HG03060 (cell line): ENCODE measurements around the gene PAK5.

Experiments
- ATAC-seq: cut with Tn5 transposase; IDR thresholded peaks from one replicate; pipeline ENCODE4 v1.9.1; 2021; ENCODE audit warnings: low read depth, moderate number of reproducible peaks; ENCODE audit not compliant: unreplicated experiment

The PAK5 gene

DNA sequence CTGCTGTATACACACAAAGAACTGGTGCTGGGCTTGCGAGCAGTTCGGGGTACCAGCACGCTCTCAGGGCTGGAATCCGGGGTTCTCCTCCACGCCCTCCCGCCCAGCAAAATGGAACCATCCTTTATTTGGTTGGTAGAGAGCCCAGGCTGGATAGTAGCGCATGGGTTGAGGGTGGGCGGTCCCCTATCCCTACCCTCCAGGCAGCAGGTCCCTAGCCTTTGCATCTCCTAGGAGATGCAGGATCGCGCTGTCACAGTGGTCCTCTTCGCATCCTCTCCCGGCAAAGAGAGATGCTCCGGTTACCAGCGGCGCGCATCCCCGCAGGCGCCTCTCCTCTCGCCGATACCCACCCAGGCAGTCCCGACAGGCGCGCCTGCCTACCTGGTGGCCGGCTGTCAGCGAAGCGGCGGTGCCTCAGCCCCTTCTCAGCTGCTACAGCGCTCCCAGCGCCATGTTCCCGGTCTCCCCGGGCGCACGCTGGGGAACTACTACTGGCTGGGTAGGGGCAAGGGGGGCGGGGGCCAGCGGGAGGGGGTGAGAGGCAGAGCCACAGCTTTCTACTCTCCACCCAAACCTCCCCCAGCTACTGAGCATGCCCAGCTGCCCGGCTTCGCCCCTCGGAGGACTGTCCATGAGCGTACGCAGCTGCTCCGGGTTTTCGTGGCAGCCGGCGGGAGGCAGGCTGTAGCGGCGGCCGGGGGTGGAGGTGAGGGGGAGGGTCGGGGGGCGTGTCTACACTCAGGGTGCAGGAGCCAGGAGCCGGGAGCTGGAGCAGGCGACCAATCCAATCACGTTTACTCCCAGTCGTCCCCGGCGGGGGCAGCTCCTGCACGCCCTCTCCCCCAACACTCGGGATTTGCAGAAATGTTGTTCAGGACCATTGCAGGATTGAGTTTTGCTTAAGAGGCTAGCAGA lies at the start of gene PAK5:
TSS of gene PAK5 (minus strand) at position 699 of the 918 bp plus-strand sequence. CDS start 194,748 bp downstream, outside the sequence.
- no peak for ATAC-seq

DNA sequence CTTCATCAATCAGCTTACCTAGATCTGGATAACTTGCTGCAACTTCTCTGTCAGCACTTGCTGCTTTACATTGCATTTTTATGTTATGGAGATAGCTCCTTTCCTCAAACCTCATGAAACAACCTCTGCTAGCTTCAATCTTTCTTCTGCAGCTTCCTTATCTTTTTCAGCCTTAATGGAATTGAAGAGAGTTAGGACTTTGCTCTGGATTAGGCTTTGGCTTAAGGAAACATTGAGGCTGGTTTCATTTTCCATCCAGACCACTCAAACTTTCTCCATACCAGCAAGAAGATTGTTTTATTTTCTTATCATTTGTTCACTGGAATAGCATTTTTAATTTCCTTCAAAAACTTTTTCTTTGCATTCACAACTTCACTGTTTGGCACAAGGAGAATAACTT lies 48.8 kb upstream of the PAK5 start:
- no peak for ATAC-seq

DNA sequence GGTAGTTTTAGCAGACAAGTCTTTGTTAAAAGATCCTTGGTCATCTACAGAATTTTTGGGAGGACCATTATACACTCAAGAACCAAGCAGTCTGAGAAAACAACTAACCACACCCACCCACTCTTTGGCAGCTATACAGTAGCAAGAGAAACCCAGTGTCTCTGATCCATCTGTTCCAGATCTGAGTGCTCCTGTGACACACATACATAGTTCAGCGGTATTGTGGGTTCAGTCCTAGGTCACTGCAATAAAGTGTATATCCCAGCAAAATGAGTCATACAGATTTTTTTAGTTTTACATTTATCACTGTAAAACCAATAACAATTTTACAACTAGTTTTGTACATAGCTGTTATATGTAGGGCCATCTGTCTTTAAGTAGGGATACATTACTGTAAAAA lies 47.4 kb upstream of the PAK5 start:
- no peak for ATAC-seq

DNA sequence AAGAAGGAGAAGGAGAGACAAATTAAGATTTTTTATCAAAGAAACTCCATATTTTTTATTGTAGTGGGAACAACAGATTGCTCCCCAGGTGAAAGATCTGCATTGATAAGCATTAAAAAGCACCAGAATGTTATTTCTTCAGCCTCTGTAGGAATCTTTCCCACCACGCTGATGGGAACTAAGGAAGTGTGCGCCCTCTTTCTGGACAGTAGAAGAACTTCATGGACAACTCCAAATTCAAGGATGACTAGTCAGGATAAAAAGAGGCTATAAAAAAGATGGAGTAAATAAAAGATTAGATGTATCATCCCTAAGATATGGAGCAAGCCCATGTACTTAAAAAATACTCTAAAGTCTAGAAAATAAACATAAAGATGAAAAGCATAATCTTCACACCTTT lies 45.8 kb upstream of the PAK5 start:
- ATAC-seq: no peak

DNA sequence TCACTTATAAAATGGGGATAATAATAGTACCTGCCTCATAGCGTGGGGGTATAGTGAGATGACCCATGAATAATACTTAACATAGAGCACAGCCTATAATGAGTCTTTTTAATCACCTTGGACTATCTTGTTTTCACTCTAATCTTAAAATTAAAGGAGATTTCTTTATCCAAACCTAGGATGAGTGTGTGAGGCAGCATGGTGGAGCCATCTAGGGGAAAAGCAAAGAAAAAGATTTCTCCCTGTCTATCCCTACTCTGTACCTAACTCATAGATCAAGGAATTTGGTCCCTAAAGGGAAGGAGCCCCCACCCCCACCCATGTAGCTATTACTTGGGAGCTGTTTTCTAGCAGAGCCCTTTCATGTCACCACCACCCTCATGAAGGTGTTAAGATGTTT lies 45.2 kb upstream of the PAK5 start:
- ATAC-seq: no peak

DNA sequence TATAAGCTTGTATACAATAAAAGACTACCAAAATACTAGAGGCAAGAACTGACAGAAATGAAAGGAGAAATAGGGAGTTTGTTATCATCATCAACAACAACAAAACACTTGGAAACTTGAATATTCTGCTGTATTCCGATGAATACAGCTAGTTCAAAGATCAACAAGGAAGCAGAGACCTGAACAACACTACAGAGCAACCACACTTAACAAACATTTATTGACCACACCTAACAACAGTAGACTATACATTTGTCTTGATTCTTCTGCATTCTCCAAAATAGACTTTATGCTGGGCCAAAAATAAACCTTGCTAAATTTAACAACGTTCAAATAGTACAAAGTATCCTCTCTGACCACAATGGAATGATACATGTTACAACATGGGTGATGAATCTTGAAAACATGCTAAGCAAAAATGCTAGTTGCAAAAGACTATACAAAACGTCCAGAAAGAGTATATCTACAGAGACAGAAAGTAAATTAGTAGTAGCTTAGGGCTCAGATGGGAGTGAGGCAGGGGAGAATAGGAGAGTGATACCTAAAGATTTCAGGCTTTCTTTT lies 39.1 kb upstream of the PAK5 start:
- ATAC-seq: no peak

DNA sequence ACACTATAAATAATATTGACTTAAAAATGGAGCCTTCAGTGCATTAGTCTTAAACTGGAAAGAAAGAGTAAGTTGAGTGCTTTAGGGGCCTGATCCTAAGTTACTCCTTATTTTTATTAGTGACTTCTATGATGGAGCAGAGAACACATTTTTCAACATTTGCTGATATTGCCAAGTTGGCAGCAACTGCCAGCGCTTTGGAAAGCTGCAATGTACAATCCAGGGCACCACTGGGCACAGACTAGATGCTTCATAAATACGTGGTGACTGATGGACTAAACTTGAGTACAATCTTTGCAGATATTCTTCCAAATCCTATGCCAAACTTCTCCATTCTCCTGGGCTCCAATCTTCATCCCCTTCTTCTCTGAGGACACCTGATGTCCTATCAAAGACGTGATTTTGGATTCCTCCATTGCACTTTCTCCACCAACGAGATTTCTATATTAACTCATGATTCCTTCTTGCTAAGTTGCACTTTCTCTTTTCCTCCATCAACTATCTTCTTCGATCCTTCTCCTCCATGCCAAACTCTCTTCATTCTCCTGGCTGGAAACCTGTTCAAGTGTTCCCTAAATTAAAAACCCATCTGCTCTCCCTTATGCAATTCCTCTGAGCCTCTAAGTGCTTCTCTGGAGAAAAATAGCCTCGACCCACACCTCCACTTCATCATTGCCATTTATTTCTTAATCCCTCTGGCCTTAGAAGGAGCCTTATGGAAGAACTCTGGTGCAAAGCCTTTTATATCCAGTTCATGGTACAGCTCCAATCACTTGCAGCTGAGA lies 28.5 kb upstream of the PAK5 start:
- ATAC-seq: no peak

DNA sequence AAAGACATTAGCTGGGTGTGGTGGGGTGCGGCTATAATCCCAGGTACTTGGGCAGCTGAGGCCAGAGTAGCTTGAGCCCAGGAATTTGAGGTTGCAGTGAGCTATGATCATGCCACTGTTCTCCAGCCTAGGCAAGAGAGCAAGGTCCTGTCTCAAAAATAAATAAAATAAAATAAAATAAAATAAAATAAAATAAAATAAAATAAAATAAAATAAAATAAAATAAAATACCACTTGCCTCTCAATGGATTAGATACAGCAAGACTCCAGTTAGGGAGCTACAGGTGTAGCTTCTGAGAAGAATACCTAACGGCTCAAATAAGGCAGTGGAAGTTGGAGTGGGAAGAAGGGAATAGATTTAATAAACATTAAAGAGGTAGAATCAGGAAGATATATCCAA lies 13.7 kb upstream of the PAK5 start:
- ATAC-seq: no peak

DNA sequence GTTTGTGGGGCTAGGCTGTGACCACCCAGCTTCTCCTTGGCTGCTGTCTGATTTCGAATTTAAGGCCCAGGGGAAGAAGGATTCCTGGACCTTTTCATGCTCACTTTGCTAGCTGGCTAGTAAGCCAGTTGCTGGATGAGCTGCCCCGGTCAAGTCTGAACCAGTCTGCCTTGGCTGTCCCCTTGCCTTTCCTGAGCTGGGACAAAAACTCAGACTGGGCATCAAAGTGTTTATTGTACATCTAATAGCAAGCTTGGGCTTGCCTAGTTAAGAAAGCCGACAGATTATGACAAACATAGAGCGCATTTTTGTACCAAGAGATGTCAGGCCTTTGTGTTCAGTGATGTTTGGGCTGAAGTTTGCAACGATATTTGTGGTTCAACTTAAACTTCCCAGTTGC lies 750 bp upstream of the PAK5 start:
- ATAC-seq: no peak

DNA sequence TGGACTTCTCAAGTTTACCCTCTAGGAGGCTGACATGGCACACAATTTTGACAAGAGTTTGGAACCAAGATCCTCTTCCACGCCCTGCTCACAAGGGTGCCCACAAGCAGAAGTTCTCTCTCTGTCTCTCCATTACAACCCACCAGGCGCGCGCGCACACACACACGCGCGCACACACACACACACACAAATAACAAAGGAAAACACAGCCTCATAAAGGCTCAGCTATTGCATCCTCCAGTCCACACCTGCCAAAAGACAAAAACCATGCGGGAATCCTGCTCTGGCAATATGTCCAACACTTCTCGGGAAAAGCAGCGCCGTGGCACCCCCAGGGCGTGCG lies 870 bp downstream of the PAK5 start:
- no peak for ATAC-seq

DNA sequence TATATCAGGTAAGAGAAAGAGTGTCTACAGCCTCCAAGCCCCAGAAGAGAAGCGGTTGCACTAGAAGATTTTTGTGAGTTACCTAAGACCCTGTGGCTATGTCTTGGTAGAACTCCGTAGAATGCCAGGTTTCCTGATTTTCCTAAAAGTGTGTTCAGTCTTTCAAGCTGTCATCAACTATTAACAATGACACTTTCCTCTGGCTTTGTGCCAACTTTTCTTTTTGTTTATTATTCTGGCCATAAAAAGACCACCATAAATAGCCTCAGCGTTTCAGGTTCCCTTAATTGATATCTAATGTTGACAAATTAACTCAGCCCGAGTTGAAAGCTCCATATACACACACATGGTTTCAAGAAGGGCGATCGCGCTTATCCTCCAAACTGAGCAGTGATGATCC lies 1.2 kb downstream of the PAK5 start:
- no peak for ATAC-seq

DNA sequence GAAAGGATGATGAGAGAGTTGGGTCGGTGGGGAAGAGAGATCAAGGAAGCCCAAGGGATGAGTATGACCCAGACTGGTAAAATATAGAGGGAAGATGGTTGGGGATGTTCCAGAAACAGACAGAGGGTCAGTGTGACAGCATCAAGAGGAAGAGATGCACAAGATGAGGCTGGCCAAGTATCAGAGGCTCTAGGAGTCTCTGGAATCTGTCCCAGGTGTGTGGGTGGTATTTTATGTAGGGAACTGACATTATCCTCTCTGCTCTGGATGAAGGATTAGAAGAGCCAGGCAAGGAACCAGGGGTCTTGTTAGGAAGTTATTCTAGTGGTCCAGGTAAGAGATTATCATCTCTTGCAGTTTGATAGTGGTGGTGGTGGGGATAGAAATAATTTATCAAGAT lies 3.6 kb downstream of the PAK5 start:
- ATAC-seq: no peak

DNA sequence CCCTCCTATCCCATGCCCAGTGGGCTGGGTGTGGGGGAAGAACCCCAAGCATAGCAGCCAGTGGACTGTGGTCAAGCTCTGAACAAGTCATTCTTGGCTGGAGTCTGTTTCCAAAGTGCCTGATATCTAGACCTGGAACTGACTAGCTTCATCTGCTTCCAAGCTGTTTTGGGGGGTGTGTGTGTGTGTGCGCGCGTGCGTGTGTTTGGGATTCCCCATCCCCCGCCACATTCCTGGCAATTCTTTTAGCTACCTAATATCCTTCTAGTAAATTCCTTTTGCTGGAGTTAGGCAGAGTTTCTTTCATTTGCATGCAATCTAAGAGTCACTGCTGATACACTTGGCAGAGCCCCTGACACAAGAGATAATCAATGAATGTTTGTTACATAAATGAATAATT lies 7.8 kb downstream of the PAK5 start:
- no peak for ATAC-seq

DNA sequence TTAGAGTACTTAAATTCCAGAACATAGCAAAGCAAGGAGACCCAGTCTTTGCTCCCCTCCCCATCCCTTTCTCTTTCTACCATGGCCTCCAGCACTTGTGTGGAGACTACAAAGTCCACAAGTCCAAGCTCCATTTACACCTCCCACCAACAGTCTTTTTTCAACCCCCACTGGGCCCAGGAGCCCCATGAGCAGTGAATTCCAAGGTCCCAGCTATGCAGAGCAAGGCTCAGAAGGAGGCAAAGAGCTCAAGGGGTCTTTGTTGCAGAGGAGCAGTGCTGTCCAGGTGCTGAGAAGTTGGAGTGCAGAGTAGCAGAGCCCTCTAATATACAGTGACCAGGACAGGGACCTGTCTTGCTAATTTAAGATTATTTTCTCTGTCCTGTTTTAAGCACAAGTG lies 9.0 kb downstream of the PAK5 start:
- ATAC-seq: no peak

DNA sequence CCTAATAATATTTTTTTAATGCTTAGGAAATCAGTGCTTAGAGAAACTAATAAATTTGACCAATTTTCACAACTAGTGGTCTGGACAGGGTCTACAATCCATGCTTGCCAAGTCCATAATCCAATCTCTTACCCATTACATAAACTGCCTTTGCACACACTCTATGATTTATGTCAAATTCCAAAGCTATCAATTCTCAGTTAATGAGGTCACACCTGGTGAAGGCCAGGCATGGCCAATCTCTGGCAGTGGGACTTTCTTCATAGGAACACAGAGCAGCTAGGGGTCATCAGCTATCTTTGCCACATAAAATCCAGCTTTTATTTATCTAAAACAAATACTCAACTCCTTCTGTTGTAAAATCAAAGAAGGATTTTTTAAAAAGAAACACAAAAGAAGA lies 21.2 kb downstream of the PAK5 start:
- no peak for ATAC-seq

DNA sequence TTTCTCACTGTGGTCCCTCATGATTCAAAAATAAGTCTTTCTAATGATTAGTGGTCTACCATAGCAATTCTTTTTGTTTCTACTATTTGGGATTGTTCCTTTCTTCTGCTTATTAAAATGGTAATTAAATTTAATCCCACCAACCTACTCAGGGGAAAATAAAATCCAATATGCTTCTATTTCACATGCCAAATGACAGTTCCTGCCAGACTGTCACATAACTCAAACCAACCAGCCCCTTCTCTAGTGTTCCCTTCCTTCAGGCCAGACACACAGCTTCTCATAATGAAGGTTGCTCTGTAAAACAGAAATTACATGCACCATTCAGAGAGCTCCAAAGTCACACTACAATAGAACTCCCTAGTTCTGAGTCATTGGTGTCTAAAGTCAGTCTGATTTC lies 23.2 kb downstream of the PAK5 start:
- no peak for ATAC-seq

DNA sequence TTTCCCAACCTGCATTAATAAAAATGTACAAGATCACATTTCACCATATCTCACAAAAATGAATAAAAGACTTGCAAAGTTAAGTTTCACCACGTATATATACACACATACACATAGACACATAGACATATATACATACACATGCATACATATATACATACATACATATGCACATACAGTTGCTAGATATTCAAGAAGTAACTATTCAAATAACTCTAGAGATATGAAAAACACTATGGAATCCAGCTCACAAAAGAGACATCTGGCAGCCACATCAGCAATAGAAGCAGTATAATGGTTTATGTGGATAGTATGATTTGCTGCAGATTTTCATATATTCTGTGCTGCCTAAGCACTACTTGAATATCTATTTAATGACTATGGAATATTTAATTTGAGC lies 28.1 kb downstream of the PAK5 start:
- no peak for ATAC-seq

DNA sequence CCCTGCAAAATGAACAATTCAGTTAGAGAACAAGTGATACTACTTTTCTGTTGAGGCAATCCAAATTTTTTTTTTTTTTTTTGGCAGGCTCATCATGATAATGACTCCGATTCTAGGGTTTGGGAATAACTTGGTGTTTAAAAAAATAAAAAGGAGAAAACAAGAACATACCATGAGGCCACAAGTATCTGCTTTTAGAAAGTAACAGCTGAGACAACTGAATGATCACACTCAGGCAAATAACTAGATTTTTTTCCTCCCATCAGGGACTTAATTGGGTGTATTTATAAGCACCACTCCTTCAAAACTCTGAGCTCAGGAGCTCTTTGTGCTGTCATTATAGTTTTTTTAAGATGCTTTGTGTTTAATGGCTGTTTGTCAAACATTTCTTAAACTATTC lies 29.6 kb downstream of the PAK5 start:
- no peak for ATAC-seq

DNA sequence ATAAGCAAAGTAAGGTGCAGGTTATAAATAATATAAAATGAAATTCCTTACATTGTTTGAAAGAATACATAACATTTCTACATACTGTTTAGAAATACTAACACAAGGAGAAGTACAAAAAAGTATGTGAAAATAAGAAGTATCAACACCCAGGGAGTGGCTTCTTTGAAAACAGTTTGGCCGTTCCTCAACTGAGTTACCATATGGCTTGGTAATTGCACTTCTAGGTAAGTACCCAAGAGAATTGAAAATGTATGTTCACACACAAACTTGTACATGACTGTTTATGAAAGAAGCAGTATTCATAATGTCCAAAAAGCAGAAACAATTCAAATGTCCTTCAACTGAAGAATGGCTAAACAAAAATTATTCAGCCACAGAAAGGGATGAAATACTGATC lies 30.7 kb downstream of the PAK5 start:
- ATAC-seq: no peak

DNA sequence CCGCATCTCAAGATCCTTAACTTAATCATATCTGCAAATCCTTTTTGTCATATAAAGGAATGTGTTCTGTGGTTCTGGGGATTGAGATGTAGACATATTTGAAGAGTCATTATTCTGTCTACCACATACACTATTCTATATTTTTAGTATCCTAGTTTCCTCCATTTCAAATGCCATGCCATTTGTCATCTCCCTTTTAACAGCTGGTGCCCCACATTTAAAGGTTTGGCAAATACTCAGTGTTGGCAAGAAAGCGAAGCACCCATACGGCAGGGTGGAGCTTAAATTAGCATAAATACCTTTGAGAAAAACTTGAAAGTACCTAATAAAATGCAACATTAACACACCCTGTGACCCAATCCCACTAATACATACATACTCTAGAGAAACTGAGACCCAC lies 31.7 kb downstream of the PAK5 start:
- no peak for ATAC-seq

DNA sequence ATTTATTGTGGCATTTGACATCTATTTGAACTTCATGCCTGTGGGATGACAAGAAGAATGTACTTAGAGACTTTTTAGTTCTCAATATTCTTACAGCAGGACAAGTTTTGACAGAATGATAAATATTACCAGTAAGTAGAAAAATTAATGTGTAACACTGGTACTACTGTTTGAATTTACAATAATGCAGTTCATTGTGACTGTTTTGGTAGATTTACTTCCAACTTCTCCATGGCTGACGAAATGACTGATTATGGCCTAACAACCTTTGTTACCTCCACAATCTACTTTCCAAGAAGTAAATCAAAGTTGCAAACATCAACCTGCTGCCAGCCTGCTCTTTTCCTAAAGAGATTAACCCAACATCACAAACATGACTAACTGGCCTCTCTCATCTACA lies 38.5 kb downstream of the PAK5 start:
- ATAC-seq: no peak

DNA sequence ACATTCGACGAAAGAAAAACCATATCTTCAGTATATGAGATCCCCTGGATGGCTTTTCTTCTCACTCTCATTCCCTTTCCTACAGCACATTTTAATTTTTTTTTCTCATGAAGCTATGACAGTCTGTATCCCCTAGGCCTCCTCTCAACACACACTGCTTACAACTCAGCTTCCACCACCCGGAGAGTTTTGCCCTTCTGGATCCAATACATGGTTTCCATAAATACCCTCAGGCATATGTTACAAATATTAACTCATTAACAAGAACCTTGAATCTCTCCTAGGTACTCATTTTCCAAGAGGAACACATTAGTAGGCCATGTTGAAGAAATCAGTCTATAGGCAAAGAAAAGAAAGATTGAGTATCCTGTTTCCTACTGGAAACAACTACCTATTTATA lies 44.0 kb downstream of the PAK5 start:
- ATAC-seq: no peak
